Peyer's patch (tissue), 4 donors: ENCODE measurements around the gene RAB3GAP1.

Experiments
- POLR2A ChIP-seq, 2 donors: fragments of 450-650 bp; IDR thresholded peaks; one replicate each; pipeline ENCODE4 v1.5.1; 2017; ENCODE audit warnings: antibody characterized with exemption in 2 of 2, mild to moderate bottlenecking in 2 of 2, moderate library complexity in 2 of 2
- TF ChIP-seq, protein P1 (sequence below), 6 experiments: fragments of 450-650 bp in 4 of 6; fragments of 200-600 bp in 2 of 6; sonication (generic) in 1 of 6; IDR thresholded peaks; one replicate each; pipeline ENCODE4 v1.5.1; 2017 to 2019; ENCODE audit warnings: antibody characterized with exemption in 6 of 6, mild to moderate bottlenecking in 3 of 6, moderate library complexity in 1 of 6

DNA sequence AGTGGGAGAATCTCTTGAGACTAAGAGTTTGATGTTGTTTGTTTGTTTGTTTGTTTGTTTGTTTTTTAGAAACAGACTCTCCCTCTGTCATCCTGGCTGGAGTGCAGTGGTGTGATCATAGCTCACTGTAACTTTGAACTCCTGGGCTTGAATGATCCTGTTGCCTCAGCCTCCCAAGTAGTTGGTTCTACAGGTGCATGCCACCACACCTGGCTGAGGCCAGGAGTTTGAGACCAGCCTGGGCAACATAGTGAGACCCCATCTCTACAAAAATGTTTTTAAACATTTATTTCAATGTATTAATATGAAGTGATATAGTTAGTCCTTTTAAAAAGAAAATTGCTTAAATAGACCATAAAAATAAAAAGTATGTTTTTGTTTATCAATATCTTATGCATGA lies 40.5 kb upstream of the RAB3GAP1 start:
- TF ChIP-seq POLR2A (IDR thresholded peaks at IDR 0.05) = no peak
- TF ChIP-seq, protein P1, sequence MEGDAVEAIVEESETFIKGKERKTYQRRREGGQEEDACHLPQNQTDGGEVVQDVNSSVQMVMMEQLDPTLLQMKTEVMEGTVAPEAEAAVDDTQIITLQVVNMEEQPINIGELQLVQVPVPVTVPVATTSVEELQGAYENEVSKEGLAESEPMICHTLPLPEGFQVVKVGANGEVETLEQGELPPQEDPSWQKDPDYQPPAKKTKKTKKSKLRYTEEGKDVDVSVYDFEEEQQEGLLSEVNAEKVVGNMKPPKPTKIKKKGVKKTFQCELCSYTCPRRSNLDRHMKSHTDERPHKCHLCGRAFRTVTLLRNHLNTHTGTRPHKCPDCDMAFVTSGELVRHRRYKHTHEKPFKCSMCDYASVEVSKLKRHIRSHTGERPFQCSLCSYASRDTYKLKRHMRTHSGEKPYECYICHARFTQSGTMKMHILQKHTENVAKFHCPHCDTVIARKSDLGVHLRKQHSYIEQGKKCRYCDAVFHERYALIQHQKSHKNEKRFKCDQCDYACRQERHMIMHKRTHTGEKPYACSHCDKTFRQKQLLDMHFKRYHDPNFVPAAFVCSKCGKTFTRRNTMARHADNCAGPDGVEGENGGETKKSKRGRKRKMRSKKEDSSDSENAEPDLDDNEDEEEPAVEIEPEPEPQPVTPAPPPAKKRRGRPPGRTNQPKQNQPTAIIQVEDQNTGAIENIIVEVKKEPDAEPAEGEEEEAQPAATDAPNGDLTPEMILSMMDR (IDR thresholded peaks at IDR 0.05) = no peak
